ENCODE results near the gene PEX5L. TPM values are rescaled to one million over a fixed set of nuclear protein-coding genes. Genes with fewer than 3 reads are reported as not detected.

PEX5L gene
- polyA plus RNA-seq, 1 of the 3 experiments (the other 2 are of a cell fraction) = not detected

DNA sequence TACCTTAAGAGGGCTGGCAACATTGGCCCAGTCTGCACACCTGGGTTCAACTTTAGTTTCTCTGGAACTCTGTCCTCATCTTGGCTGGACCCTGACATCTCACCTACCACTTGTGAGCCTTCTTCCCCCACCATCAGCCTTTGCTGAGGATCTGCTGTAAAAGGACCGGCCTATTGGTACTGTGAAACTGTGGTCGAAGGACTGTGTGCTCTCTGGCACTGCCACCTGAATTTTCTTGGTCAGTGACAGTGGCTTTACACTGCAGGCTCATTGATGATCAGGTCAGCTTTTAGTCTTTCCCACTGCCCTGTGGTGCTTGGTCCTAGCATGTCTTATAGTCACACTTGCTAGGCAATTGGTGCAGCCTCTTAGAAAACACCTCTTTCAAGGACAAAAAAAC is 86.9 kb downstream of the PEX5L start:
- 49% methylated on average over 2 of the region's 2 CpGs for WGBS (ENCODE audit: low lambda C conversion rate)
- POLR2A ChIA-PET = no interaction called here
- CTCF ChIA-PET = interaction anchor here (2.5 kb wide), 1 partner anchor 21 kb away, joined by 7 read pairs; no protein-coding TSS in a partner anchor

DNA sequence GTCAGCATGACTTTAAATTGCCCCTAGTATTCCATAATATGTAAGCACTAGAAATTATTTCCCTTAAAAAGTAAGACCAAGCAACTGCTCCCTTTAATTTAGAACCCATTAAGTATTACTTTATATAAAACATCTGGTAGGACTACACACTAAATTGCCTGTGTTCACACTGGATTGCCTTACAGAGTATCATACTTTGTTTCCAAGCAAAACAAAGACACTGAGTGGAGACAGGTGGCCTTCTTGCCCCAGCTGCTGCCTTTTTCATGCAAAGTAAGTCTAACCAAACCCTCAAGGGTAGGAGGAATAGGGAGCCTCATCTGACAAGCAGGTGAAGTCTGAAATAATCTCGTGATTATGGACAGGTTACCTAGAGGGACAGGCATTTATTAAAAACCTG is 87.3 kb downstream of the PEX5L start:
- H3K36me3 ChIP-seq (replicated peaks in 1 of 2; ENCODE audit: control insufficient read depth in 1 of 2, insufficient read depth in 2 of 2, low read length in 1 of 2) = no peaks in the 10 kb centered on the region
- no peaks in the 10 kb centered on the region for H3K79me2 ChIP-seq (ENCODE audit: insufficient read depth)
- no peaks in the 10 kb centered on the region for H3K27me3 ChIP-seq (ENCODE audit: insufficient read depth)
- DNase-seq = no peak
- no peaks in the 10 kb centered on the region for H3F3A ChIP-seq (replicated peaks; ENCODE audit: insufficient read depth)
- H3K27ac ChIP-seq (ENCODE audit: low read depth in 2 of 2, low read length in 1 of 2) = no peak overlapping the region
- ChIA-PET CTCF (interaction anchor here (2.5 kb wide), 1 partner anchor 20 kb away, joined by 7 read pairs; no protein-coding TSS in a partner anchor), POLR2A (no interaction called here)
- no peak overlapping the region for H3K9ac ChIP-seq
- H3K4me1 ChIP-seq (ENCODE audit: control insufficient read depth in 1 of 2, insufficient read depth in 2 of 2, low read depth in 1 of 2, low read length in 1 of 2) = no peaks in the 10 kb centered on the region
- H3K9me2 ChIP-seq = no peaks in the 10 kb centered on the region
- H2AFZ ChIP-seq (ENCODE audit: low read depth) = no peak overlapping the region
- no peaks in the 10 kb centered on the region for H4K20me1 ChIP-seq (ENCODE audit: insufficient read depth)
- no peak overlapping the region for H3K4me2 ChIP-seq
- 0% methylated on average over 1 of the region's 1 CpG for WGBS (ENCODE audit: low lambda C conversion rate)
- no peaks in the 10 kb centered on the region for H3K9me3 ChIP-seq
- no peak overlapping the region for H3K4me3 ChIP-seq (ENCODE audit: low read depth in 2 of 2, low read length in 1 of 2)
- no peak for TF ChIP-seq ELF1 (IDR thresholded peaks at IDR 0.05)
- TF ChIP-seq TCF12 (IDR thresholded peaks at IDR 0.05) = no peak
- no peak for TF ChIP-seq FOXJ3 (CRISPR knock-in tag; IDR thresholded peaks at IDR 0.05)
- TF ChIP-seq, protein P1, sequence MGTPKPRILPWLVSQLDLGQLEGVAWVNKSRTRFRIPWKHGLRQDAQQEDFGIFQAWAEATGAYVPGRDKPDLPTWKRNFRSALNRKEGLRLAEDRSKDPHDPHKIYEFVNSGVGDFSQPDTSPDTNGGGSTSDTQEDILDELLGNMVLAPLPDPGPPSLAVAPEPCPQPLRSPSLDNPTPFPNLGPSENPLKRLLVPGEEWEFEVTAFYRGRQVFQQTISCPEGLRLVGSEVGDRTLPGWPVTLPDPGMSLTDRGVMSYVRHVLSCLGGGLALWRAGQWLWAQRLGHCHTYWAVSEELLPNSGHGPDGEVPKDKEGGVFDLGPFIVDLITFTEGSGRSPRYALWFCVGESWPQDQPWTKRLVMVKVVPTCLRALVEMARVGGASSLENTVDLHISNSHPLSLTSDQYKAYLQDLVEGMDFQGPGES (IDR thresholded peaks at IDR 0.05; ENCODE audit: low read depth, low read length) = no peak
- TF ChIP-seq GABPA (IDR thresholded peaks at IDR 0.05; ENCODE audit: low read depth) = no peak
- no peak for TF ChIP-seq GATA2 (CRISPR knock-in tag; IDR thresholded peaks at IDR 0.05)
- TF ChIP-seq, protein P2, sequence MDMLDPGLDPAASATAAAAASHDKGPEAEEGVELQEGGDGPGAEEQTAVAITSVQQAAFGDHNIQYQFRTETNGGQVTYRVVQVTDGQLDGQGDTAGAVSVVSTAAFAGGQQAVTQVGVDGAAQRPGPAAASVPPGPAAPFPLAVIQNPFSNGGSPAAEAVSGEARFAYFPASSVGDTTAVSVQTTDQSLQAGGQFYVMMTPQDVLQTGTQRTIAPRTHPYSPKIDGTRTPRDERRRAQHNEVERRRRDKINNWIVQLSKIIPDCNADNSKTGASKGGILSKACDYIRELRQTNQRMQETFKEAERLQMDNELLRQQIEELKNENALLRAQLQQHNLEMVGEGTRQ (IDR thresholded peaks at IDR 0.05; ENCODE audit: borderline replicate concordance, low read depth, low read length) = no peak
- TF ChIP-seq, protein P3, sequence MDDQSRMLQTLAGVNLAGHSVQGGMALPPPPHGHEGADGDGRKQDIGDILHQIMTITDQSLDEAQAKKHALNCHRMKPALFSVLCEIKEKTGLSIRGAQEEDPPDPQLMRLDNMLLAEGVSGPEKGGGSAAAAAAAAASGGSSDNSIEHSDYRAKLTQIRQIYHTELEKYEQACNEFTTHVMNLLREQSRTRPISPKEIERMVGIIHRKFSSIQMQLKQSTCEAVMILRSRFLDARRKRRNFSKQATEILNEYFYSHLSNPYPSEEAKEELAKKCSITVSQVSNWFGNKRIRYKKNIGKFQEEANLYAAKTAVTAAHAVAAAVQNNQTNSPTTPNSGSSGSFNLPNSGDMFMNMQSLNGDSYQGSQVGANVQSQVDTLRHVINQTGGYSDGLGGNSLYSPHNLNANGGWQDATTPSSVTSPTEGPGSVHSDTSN (IDR thresholded peaks at IDR 0.05) = no peak
- no peak for TF ChIP-seq RAD21 (IDR thresholded peaks at IDR 0.05; ENCODE audit: low read length)

More for the DNA sequence above, 86.9 kb downstream of the PEX5L start:
- TF ChIP-seq MEF2A (IDR thresholded peaks at IDR 0.05; ENCODE audit: borderline replicate concordance, low read depth) (no peak), NRF1 (IDR thresholded peaks at IDR 0.05; ENCODE audit: low read depth, low read length) (no peak), FOSL2 (IDR thresholded peaks at IDR 0.05; ENCODE audit: borderline replicate concordance, low read depth) (no peak), RAD21 (IDR thresholded peaks at IDR 0.05; ENCODE audit: low read length) (no peak), EP300 (IDR thresholded peaks at IDR 0.05; ENCODE audit: borderline replicate concordance in 1 of 2, low read depth in 1 of 2, low read length in 1 of 2) (no peak)
- H3K4me3 ChIP-seq (ENCODE audit: low read depth in 2 of 2, low read length in 1 of 2) = no peak overlapping the region
- H4K20me1 ChIP-seq (ENCODE audit: insufficient read depth) = no peaks in the 10 kb centered on the region
- H3K9me3 ChIP-seq = no peaks in the 10 kb centered on the region
- H3K4me2 ChIP-seq = no peak overlapping the region
- H3K36me3 ChIP-seq (replicated peaks in 1 of 2; ENCODE audit: control insufficient read depth in 1 of 2, insufficient read depth in 2 of 2, low read length in 1 of 2) = no peaks in the 10 kb centered on the region
- H3K9ac ChIP-seq = no peak overlapping the region
- DNase-seq = no peak
- H3K27ac ChIP-seq (ENCODE audit: low read depth in 2 of 2, low read length in 1 of 2) = no peak overlapping the region
- no peaks in the 10 kb centered on the region for H3K27me3 ChIP-seq (ENCODE audit: insufficient read depth)
- no peak overlapping the region for H2AFZ ChIP-seq (ENCODE audit: low read depth)
- no peaks in the 10 kb centered on the region for H3K9me2 ChIP-seq
- H3K79me2 ChIP-seq (ENCODE audit: insufficient read depth) = no peaks in the 10 kb centered on the region
- no peaks in the 10 kb centered on the region for H3F3A ChIP-seq (replicated peaks; ENCODE audit: insufficient read depth)
- no peaks in the 10 kb centered on the region for H3K4me1 ChIP-seq (ENCODE audit: control insufficient read depth in 1 of 2, insufficient read depth in 2 of 2, low read depth in 1 of 2, low read length in 1 of 2)

All from SK-N-SH (cell line).